Duodenal mucosa (tissue), 2 donors: ENCODE results near the gene ZNF215.
"Not testable (repeated sequence)": the region's sequence is repeated elsewhere in the genome, so short reads cannot be mapped to it uniquely, and the experiment has no call there.

Experiments used
- H3K27ac ChIP-seq: one replicate; pipeline ENCODE4 v1.7.0; 2013; ENCODE audit warnings: low read depth, low read length
- H3K27me3 ChIP-seq, 2 donors: one replicate each; pipeline ENCODE4 v1.7.0; 2013; ENCODE audit warnings: low read length in 2 of 2, control low read depth in 1 of 2; ENCODE audit not compliant: insufficient read depth in 2 of 2, control insufficient read depth in 1 of 2
- H3K36me3 ChIP-seq, 2 donors: one replicate each; pipeline ENCODE4 v1.7.0; 2013; ENCODE audit warnings: low read length in 2 of 2, control low read depth in 1 of 2; ENCODE audit not compliant: insufficient read depth in 2 of 2, control insufficient read depth in 1 of 2
- H3K4me1 ChIP-seq, 2 donors: one replicate each; pipeline ENCODE4 v1.7.0; 2013; ENCODE audit warnings: low read length in 2 of 2, control low read depth in 1 of 2; ENCODE audit not compliant: insufficient read depth in 2 of 2, control insufficient read depth in 1 of 2
- H3K4me3 ChIP-seq, 2 donors: one replicate each; pipeline ENCODE4 v1.7.0; 2013; ENCODE audit warnings: low read length in 2 of 2, low read depth in 1 of 2
- H3K9ac ChIP-seq, 2 donors: one replicate each; pipeline ENCODE4 v1.7.0; 2013; ENCODE audit warnings: low read length in 2 of 2, low read depth in 1 of 2
- H3K9me3 ChIP-seq, 2 donors: one replicate each; pipeline ENCODE4 v1.7.0; 2013; ENCODE audit warnings: low read length in 2 of 2, control low read depth in 1 of 2; ENCODE audit not compliant: control insufficient read depth in 1 of 2

The ZNF215 gene

DNA sequence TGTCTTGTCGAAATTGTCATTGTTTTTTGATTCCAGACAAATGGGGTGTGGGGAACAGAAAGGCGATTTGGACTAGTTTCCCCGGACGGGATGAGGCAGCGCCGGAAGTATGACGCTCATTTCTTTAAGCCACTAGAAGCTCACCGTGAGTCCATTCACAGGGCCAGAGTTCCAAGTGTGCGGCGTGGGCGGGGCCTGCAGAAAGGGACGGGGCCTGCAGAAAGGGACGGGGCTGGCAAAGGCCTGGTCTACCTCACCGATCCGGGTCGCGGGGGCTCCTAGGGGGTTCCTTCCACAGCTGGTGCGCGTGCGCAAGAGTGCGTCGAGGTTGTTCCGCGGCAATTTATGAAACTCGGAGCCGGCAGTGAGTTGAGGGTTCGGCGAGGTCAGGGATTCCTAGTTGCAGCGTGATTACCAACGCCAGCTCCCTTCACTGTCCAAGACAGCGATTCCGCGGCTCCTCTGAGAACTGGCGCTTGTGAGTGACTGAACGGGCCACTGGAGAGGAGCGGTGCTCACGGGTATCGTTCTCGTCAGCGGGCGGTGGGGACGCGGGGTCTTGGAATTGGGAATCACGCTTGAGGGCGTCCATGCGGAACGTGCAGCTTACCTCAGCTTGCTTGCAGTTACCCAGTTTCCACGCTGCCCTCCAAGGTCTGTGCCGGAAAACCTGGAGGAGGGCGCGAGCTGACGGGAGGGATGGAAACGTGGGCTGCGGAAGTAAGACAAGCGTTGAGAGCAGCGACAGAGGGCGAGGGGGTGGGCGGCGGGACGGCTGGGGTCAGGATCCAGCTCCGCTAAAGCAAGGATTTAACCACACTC is at the start of gene ZNF215:
Gene ZNF215 (plus strand): TSS at position 219 of the 822 bp plus-strand sequence. CDS start 5,847 bp downstream, outside the sequence.
- Histone ChIP-seq H3K9ac (peak within 1 kb of the TSS; percentile 67 to 84), H3K27ac (peak within 1 kb of the TSS; percentile 68), H3K36me3 (no peaks in the 10 kb centered on the region), H3K4me3 (peak within 1 kb of the TSS; percentile 87 to 97), H3K9me3 (no peaks in the 10 kb centered on the region), H3K4me1 (peaks cover 0 to 13% of the 10 kb centered on the region in 2 donors), H3K27me3 (peaks cover 0 to 4% of the 10 kb centered on the region in 2 donors)

- H3K9ac ChIP-seq = no peak overlapping the region
- H3K4me1 ChIP-seq = no peaks in the 10 kb centered on the region
- H3K27ac ChIP-seq = no peak overlapping the region
- H3K36me3 ChIP-seq = no peaks in the 10 kb centered on the region
- no peaks in the 10 kb centered on the region for H3K27me3 ChIP-seq
- H3K9me3 ChIP-seq = peaks cover 0 to 3% of the 10 kb centered on the region in 2 donors
- no peak overlapping the region for H3K4me3 ChIP-seq
These were observed 49.3 kb upstream of the ZNF215 start for GRCh38 chr11:6876914-6877313.

DNA sequence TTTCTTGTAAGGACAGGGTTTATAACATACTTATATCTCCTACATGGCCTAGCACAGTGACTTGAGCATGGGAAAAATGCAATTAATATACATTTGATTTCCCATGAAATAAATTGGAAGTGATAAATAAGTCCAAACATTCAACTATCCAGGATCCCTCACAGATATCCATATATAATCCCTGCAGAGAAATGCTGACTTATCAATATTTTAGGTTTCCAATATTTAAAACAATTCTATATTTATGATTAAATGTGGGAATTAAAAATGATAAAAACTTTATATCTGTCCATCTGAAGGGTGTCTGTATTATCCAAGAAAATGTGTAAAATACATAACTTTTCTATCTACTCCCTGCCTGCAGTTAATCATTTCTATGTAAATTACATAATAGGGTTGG is 43.5 kb upstream of the ZNF215 start:
- Histone ChIP-seq H3K36me3 (no peaks in the 10 kb centered on the region), H3K27ac (no peak overlapping the region), H3K27me3 (no peaks in the 10 kb centered on the region), H3K9me3 (no peaks in the 10 kb centered on the region), H3K9ac (no peak overlapping the region), H3K4me3 (no peak overlapping the region), H3K4me1 (no peaks in the 10 kb centered on the region)

DNA sequence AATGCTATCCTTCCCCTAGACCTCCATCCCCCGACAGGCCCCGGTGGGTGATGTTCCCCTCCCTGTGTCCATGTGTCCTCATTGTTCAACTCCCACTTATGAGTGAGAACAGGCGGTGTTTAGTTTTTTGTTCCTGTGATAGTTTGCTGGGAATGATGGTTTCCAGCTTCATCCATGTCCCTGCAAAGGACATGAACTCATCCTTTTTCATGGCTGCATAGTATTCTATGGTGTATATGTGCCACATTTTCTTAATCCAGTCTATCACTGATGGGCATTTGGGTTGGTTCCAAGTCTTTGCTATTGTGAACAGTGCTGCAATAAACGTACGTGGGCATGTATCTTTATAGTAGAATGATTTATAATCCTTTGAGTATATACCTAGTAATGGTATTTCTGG is 38.5 kb upstream of the ZNF215 start:
- not testable (repeated sequence) for H3K9ac ChIP-seq, H3K27ac ChIP-seq, H3K36me3 ChIP-seq, H3K9me3 ChIP-seq, H3K4me3 ChIP-seq, H3K27me3 ChIP-seq, H3K4me1 ChIP-seq

- Histone ChIP-seq H3K4me3 (no peak overlapping the region), H3K4me1 (no peaks in the 10 kb centered on the region), H3K27me3 (no peaks in the 10 kb centered on the region), H3K9me3 (peaks cover 0 to 3% of the 10 kb centered on the region in 2 donors), H3K36me3 (no peaks in the 10 kb centered on the region), H3K9ac (no peak overlapping the region), H3K27ac (no peak overlapping the region)
These were observed 37.4 kb upstream of the ZNF215 start for GRCh38 chr11:6888830-6889229.

GRCh38 chr11:6889835-6890234 is 36.4 kb upstream of the ZNF215 start:
- Histone ChIP-seq H3K4me1 (no peaks in the 10 kb centered on the region), H3K9ac (no peak overlapping the region), H3K9me3 (peaks cover 0 to 3% of the 10 kb centered on the region in 2 donors), H3K27ac (no peak overlapping the region), H3K4me3 (no peak overlapping the region), H3K36me3 (no peaks in the 10 kb centered on the region), H3K27me3 (no peaks in the 10 kb centered on the region)

- Histone ChIP-seq H3K4me3 (no peak within 1 kb of the TSS), H3K9ac (no peak within 1 kb of the TSS), H3K4me1 (no peaks in the 10 kb centered on the region), H3K27me3 (no peaks in the 10 kb centered on the region), H3K36me3 (no peaks in the 10 kb centered on the region), H3K9me3 (peaks cover 0 to 3% of the 10 kb centered on the region in 2 donors), H3K27ac (no peak within 1 kb of the TSS)
These were observed 33.8 kb upstream of the ZNF215 start, which contains the start of gene OR2D2 for GRCh38 chr11:6892400-6892799. TSS of gene OR2D2 (minus strand) at chr11:6892500. CDS start at chr11:6892500, 0 bp downstream.

DNA sequence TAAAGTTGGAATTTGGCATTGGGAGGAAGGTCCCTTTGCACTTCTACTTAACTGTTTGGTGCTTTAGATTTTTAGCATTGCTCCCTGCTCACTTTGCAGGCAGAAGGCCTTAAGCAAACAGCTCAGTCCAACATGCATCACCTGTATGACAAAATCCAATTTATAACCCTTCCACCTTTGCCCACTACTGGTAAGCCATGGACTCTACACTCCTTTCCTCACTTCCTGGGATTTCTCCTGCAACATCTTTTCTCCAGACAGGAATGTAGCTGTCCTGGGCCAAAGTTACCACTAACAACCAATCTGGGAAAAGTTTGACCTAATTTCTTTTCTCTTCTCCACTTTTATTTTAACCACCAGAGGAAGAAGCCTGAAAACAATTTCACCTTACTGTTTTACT is 32.1 kb upstream of the ZNF215 start:
- H3K27ac ChIP-seq = no peak overlapping the region
- no peaks in the 10 kb centered on the region for H3K36me3 ChIP-seq
- no peak overlapping the region for H3K9ac ChIP-seq
- no peaks in the 10 kb centered on the region for H3K27me3 ChIP-seq
- H3K4me1 ChIP-seq = no peaks in the 10 kb centered on the region
- no peaks in the 10 kb centered on the region for H3K9me3 ChIP-seq
- no peak overlapping the region for H3K4me3 ChIP-seq

DNA sequence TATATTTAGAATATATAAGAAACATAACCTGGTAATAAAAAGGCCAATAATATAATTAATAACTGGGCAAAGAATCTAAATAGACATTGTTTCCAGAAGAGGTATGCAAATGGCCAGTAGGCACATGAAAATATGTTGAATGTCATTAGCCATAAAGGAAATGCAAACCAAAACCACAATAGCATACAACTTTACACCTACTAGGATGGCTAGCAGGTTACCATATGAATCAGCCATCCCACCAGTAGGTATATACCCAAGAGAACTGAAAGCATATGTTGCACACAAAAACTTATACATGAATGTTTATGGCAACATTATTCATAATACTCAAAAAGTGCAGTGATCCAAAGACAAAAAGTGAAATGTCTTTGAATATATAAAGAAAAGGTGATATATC is 31.2 kb upstream of the ZNF215 start:
- H3K9ac ChIP-seq = no peak overlapping the region
- no peak overlapping the region for H3K4me3 ChIP-seq
- no peaks in the 10 kb centered on the region for H3K27me3 ChIP-seq
- H3K36me3 ChIP-seq = no peaks in the 10 kb centered on the region
- H3K27ac ChIP-seq = no peak overlapping the region
- H3K9me3 ChIP-seq = no peaks in the 10 kb centered on the region
- no peaks in the 10 kb centered on the region for H3K4me1 ChIP-seq

DNA sequence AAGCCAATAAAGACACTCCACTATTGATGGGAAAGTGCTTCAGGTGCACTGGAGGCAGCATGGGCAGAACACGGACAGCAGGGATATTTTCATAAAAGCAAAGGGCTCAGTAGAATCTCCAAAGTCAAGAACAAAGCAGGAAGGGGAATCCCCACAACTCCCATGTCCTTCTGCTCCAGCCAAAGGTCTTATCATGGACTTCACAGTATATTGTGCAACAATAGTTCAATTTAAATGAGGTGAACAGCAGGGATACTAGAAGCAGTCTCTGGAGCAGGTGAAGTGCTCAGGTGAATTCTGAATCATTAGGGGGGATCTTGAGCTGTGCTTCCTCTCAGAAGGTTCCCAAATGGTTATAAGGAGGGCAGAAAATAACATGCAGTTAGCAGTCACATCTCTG is 27.3 kb upstream of the ZNF215 start:
- no peaks in the 10 kb centered on the region for H3K4me1 ChIP-seq
- H3K27ac ChIP-seq = no peak overlapping the region
- H3K9me3 ChIP-seq = no peaks in the 10 kb centered on the region
- no peaks in the 10 kb centered on the region for H3K27me3 ChIP-seq
- no peak overlapping the region for H3K4me3 ChIP-seq
- no peaks in the 10 kb centered on the region for H3K36me3 ChIP-seq
- H3K9ac ChIP-seq = no peak overlapping the region
